ENCODE data around the gene YARS1.

Gene YARS1

GRCh38 chr1:32817159-32817814 is at the start of gene YARS1, which contains the start of gene S100PBP:
Gene YARS1 (minus strand): TSS chr1:32817358. CDS start chr1:32817244, 114 bp downstream.
Gene S100PBP (plus strand): TSS chr1:32817653. CDS start chr1:32826100, 8,447 bp downstream.
- Histone ChIP-seq H3K4me1 (ENCODE audit: control insufficient read depth, low read length) (peaks cover 56% of the 10 kb centered on the region), H3K9me3 (ENCODE audit: control insufficient read depth, insufficient read depth, low read length) (no peaks in the 10 kb centered on the region), H3K27ac (ENCODE audit: low read depth, low read length) (peak within 1 kb of the TSS; percentile 87), H3F3A (ENCODE audit: control insufficient read depth, insufficient read depth) (peaks cover 14% of the 10 kb centered on the region), H3K79me2 (ENCODE audit: control insufficient read depth, low read length) (peaks cover 97% of the 10 kb centered on the region), H3K4me2 (ENCODE audit: low read length) (peak within 1 kb of the TSS; percentile 86), H4K20me1 (ENCODE audit: control insufficient read depth, insufficient read depth, low read depth, low read length) (peaks cover 7% of the 10 kb centered on the region; the same call in 1 of the 2 replicates), H3K27me3 (ENCODE audit: control insufficient read depth, low read length) (no peaks in the 10 kb centered on the region), H3K9me2 (replicated peaks; ENCODE audit: control insufficient read depth, low read length) (no peaks in the 10 kb centered on the region), H3K36me3 (ENCODE audit: control insufficient read depth, low read length) (peaks cover 70% of the 10 kb centered on the region), H3K4me3 (ENCODE audit: low read length) (peak within 1 kb of the TSS; percentile 94)
- no peak for TF ChIP-seq EZH2phosphoT487 (IDR thresholded peaks at IDR 0.05; ENCODE audit: borderline replicate concordance, low read length)
- TF ChIP-seq, protein P1, sequence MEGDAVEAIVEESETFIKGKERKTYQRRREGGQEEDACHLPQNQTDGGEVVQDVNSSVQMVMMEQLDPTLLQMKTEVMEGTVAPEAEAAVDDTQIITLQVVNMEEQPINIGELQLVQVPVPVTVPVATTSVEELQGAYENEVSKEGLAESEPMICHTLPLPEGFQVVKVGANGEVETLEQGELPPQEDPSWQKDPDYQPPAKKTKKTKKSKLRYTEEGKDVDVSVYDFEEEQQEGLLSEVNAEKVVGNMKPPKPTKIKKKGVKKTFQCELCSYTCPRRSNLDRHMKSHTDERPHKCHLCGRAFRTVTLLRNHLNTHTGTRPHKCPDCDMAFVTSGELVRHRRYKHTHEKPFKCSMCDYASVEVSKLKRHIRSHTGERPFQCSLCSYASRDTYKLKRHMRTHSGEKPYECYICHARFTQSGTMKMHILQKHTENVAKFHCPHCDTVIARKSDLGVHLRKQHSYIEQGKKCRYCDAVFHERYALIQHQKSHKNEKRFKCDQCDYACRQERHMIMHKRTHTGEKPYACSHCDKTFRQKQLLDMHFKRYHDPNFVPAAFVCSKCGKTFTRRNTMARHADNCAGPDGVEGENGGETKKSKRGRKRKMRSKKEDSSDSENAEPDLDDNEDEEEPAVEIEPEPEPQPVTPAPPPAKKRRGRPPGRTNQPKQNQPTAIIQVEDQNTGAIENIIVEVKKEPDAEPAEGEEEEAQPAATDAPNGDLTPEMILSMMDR (IDR thresholded peaks at IDR 0.05; ENCODE audit: low read depth, low read length, poor library complexity, severe bottlenecking) = no peak

- Histone ChIP-seq H3K27ac (ENCODE audit: low read depth, low read length) (no peak overlapping the region), H4K20me1 (ENCODE audit: control insufficient read depth, insufficient read depth, low read depth, low read length) (no peaks in the 10 kb centered on the region), H3K4me3 (ENCODE audit: low read length) (no peak overlapping the region), H3K27me3 (ENCODE audit: control insufficient read depth, low read length) (peaks cover 8% of the 10 kb centered on the region), H3K79me2 (ENCODE audit: control insufficient read depth, low read length) (no peaks in the 10 kb centered on the region), H3K36me3 (ENCODE audit: control insufficient read depth, low read length) (peaks cover 14% of the 10 kb centered on the region), H3K4me2 (ENCODE audit: low read length) (no peak overlapping the region), H3K9me3 (ENCODE audit: control insufficient read depth, insufficient read depth, low read length) (no peaks in the 10 kb centered on the region), H3F3A (ENCODE audit: control insufficient read depth, insufficient read depth) (no peaks in the 10 kb centered on the region; the same call in 1 of the 2 replicates), H3K9me2 (replicated peaks; ENCODE audit: control insufficient read depth, low read length) (no peaks in the 10 kb centered on the region), H3K4me1 (ENCODE audit: control insufficient read depth, low read length) (no peaks in the 10 kb centered on the region)
- no peak for TF ChIP-seq EZH2phosphoT487 (IDR thresholded peaks at IDR 0.05; ENCODE audit: borderline replicate concordance, low read length)
- TF ChIP-seq, protein P1 (IDR thresholded peaks at IDR 0.05; ENCODE audit: low read depth, low read length, poor library complexity, severe bottlenecking) = no peak
Measured at GRCh38 chr1:32865639-32866405, 48.7 kb upstream of the YARS1 start.

DNA sequence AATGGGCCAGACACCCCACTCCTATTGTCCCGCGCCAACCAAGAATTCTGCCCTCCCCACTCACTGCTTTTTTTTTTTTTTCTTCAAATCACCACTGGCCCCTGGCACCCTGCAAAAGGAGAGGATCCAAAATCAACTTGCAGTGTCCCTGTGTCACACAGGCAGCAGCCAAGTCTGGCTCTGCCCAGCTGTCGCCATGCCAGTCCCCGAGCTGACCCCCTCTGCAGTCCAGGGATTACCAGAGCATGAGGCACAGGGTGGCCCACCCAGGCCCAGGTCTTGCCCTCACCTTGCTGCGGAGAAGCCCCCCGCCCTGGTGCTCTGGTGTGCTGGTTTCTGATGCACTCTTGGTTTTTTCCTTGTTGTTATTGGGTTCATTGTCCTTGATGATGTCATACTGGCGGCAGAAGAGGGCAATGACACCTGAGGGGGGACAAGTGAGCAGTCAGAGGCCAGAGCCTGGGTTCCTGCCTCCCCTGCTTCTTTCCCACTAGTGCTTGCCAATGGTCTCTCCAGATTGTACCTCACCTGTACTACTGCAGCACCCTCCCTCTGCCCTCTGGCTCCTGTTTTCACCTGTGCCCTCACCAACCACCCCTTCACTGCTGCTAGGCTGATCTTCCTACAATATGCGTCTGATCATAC is 47.3 kb upstream of the YARS1 start:
- Histone ChIP-seq H3K27ac (ENCODE audit: low read depth, low read length) (no peak overlapping the region), H3K79me2 (ENCODE audit: control insufficient read depth, low read length) (no peaks in the 10 kb centered on the region), H3K36me3 (ENCODE audit: control insufficient read depth, low read length) (peaks cover 16% of the 10 kb centered on the region), H3K9me2 (replicated peaks; ENCODE audit: control insufficient read depth, low read length) (no peaks in the 10 kb centered on the region), H3K4me3 (ENCODE audit: low read length) (no peak overlapping the region), H4K20me1 (ENCODE audit: control insufficient read depth, insufficient read depth, low read depth, low read length) (no peaks in the 10 kb centered on the region), H3F3A (ENCODE audit: control insufficient read depth, insufficient read depth) (no peaks in the 10 kb centered on the region; the same call in 1 of the 2 replicates), H3K9me3 (ENCODE audit: control insufficient read depth, insufficient read depth, low read length) (no peaks in the 10 kb centered on the region), H3K27me3 (ENCODE audit: control insufficient read depth, low read length) (no peaks in the 10 kb centered on the region), H3K4me1 (ENCODE audit: control insufficient read depth, low read length) (no peaks in the 10 kb centered on the region), H3K4me2 (ENCODE audit: low read length) (no peak overlapping the region)
- TF ChIP-seq, protein P1 (IDR thresholded peaks at IDR 0.05; ENCODE audit: low read depth, low read length, poor library complexity, severe bottlenecking) = no peak
- TF ChIP-seq EZH2phosphoT487 (IDR thresholded peaks at IDR 0.05; ENCODE audit: borderline replicate concordance, low read length) = no peak
